B cell (primary cell): Measurements from ENCODE around the gene OLAH.

Source experiments
- EZH2 ChIP-seq: IDR thresholded peaks from 2 replicates; pipeline ENCODE4 v1.6.1; 2012; ENCODE audit warnings: borderline replicate concordance, low read depth, mild to moderate bottlenecking, moderate library complexity, low read length; ENCODE audit not compliant: insufficient read depth, poor library complexity, severe bottlenecking
- TF ChIP-seq, protein P1 (sequence below): fragments of 200-600 bp; IDR thresholded peaks from one replicate; pipeline ENCODE4 v1.8.0; 2022; ENCODE audit warnings: antibody characterized with exemption, mild to moderate bottlenecking

GRCh38 chr10:15088428-15089261, 44.9 kb downstream of the OLAH start, which contains the start of gene ACBD7:
- TF ChIP-seq EZH2, result no peak
- TF ChIP-seq, protein P1, sequence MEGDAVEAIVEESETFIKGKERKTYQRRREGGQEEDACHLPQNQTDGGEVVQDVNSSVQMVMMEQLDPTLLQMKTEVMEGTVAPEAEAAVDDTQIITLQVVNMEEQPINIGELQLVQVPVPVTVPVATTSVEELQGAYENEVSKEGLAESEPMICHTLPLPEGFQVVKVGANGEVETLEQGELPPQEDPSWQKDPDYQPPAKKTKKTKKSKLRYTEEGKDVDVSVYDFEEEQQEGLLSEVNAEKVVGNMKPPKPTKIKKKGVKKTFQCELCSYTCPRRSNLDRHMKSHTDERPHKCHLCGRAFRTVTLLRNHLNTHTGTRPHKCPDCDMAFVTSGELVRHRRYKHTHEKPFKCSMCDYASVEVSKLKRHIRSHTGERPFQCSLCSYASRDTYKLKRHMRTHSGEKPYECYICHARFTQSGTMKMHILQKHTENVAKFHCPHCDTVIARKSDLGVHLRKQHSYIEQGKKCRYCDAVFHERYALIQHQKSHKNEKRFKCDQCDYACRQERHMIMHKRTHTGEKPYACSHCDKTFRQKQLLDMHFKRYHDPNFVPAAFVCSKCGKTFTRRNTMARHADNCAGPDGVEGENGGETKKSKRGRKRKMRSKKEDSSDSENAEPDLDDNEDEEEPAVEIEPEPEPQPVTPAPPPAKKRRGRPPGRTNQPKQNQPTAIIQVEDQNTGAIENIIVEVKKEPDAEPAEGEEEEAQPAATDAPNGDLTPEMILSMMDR, result peak; percentile 53
